ENCODE results near the gene A3GALT2. TPM values are rescaled to one million over a fixed set of nuclear protein-coding genes. Genes with fewer than 3 reads are reported as not detected.
A peak's percentile ranks its signal among the peaks of the same experiment; 100 is the strongest.

A3GALT2 gene
- total RNA-seq, 2 donors from 2014 or later: not detected

DNA sequence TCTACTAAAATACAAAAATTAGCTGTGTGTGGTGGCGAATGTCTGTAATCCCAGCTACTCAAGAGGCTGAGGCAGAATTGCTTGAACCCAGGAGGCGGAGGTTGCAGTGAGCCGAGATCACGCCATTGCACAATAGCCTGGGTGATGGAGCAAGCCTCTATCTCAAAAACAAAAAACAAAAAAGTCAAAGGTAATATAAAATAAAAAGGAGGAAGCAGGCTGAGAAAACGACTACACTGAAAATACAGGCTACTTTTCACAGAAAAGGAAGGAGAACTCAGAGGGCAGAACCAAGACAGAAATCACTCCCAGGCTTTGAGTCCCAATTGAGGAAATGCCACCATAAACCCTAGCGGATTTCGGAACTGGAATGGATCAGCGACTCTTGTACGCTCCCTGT, 5.9 kb upstream of the A3GALT2 start:
- ATAC-seq (no peak), DNase-seq (ENCODE audit: low spot score in 2 of 2) (no peak)
- peaks cover 0 to 14% of the 10 kb centered on the region in 2 donors for H3K36me3 Mint-ChIP-seq
- peak overlapping the region in 1 of 2 donors; percentile 81 for H3K27ac Mint-ChIP-seq
- H3K9me3 Mint-ChIP-seq: no peaks in the 10 kb centered on the region

DNA sequence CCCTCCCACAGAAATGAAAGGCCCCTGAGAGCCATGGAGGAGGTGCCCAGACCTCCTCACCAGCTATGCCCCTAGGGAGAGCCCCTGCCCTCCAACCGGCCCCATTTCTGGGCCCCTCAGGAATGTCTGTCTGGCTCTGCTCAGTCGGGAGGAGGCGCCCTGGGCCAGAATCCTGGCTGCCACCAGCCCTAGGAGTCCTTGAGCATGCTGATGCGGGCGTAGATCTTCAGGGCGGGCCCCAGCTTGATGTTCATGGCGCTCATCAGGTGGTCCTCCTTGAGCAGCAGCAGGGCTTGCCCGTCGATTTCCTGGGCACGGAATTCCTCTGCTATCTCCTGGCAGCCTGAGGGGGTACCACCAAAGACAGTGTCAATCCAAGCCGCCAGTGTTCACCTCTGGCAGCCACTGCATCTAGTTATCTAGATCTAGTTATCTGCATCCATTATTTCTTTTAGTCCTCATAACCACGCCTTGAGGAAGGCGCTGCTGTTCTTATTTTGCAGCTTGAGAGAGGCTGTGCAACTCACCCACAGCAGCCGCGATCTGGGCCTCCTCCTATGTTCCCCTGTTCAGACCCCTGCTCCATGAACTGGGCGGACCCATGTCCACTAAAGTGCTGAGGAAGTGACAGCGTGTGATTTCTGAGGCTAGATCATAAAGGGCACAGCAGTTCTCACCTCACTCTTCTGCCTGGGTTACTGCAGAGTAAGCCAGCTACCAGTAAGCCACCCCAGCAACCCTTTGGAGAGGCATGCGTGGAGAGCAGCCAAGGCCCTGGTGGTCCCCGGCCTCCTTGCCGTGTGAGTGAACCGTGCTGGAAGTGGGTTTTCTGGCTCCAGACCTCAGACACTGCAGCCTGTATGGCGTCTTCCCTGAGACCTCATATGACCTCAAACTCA, 4.0 kb upstream of the A3GALT2 start:
- peaks cover 0 to 14% of the 10 kb centered on the region in 2 donors for H3K36me3 Mint-ChIP-seq
- DNase-seq (ENCODE audit: low spot score in 2 of 2): no peak
- H3K27ac Mint-ChIP-seq: peak overlapping the region in 1 of 2 donors; percentile 36
- H3K9me3 Mint-ChIP-seq: no peaks in the 10 kb centered on the region
- ATAC-seq: no peak

DNA sequence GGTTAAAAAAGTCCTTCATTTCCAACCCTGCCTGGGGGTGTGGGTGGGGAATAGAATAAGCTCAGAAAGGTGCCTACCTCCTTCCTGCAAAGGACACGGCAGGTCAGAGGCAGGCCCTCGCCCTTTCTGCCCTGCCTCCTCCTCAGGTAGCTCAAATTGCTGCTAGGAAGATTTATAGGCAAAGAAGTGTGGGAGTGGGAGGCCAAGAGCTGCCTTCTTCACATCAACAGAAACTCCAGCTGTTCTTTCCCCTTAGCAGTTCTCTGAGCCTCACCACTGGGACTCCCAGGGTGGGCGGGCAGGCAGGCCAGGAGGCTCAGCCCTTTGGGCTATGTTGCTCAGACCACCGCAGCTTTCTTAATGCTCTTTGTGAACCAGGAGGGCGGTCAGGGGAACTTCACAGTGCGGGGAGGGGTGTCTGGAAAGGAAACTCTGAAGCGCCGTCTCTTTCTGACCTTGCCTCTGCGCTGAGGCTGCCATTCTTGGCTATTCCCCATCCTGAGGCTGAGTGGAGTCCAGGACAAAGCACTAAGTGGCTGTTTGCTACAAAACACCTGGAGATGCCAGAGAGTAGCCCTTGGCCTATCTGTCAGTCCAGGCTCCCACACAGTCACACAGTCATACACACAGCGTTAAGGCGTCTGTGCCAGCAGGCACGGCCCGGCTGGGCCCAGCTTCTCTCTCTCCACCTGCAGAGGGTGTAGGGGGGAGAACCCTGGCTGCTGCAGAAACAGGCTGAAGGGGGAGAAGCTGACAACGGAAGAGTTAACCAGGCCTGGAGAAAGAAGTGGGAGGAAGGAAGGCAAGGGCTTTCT, 3.0 kb upstream of the A3GALT2 start:
- DNase-seq (ENCODE audit: low spot score in 2 of 2): no peak
- Mint-ChIP-seq H3K9me3 (no peaks in the 10 kb centered on the region), H3K27ac (no peak overlapping the region), H3K36me3 (peaks cover 0 to 6% of the 10 kb centered on the region in 2 donors)
- ATAC-seq: no peak

DNA sequence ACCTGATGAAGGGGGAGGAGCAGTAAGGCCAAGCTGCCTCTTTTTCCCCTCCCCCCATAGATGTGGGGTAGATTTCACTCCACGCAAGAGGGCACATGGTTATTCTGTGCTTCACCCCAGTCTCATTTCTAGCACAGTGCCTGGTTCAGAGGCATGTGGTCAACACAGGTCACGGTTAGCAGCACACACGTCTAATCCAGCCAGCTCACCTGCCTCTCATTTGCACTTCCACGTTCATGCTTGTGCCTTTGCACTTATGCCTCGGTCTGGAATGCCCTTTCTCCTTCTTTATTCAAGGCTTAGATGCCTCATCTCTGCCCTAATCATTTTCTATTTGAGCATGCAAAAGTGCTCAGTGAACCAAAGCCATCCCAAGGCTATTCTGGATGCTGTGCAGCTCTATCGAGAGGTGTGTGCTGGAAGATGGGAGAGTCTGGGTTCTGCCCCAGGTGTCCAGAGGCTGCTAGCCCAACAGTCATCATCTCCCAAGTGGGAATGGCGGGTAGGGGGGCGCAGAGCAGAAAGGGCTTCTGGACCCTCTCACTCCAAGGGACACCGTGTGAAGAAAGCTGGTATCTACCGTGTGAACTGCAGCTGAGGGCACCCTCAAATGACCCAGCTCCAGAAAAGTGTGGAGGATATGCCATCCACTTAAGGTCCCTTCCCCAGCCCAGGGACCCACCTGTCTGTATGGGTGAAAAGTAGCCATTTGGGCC, 2.1 kb upstream of the A3GALT2 start:
- ATAC-seq: no peak
- DNase-seq (ENCODE audit: low spot score in 2 of 2): no peak
- Mint-ChIP-seq H3K27ac (peak overlapping the region in 1 of 2 donors; percentile 44), H3K36me3 (no peaks in the 10 kb centered on the region), H3K9me3 (no peaks in the 10 kb centered on the region)

DNA sequence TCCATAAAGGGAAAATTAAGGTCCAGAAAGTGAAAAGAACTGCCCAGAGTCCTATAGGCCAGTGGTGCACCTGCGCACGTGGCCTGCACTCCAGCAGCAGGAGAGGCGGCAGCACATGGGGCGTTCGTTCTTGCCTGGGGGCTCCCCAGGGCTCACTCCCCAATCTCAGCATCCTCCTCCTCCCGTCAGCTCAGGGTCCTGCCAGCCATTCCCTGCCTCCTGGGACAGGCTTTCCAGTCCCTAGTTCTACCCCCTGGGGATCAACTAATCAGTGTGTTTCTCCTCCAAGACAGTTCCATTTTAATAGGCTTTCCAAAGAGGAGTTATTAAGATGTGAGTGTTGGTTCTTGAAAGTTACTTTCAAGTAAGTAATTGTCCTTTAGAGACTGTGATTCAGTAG, 1.2 kb upstream of the A3GALT2 start:
- DNase-seq (ENCODE audit: low spot score in 2 of 2): no peak
- H3K9me3 Mint-ChIP-seq: no peaks in the 10 kb centered on the region

DNA sequence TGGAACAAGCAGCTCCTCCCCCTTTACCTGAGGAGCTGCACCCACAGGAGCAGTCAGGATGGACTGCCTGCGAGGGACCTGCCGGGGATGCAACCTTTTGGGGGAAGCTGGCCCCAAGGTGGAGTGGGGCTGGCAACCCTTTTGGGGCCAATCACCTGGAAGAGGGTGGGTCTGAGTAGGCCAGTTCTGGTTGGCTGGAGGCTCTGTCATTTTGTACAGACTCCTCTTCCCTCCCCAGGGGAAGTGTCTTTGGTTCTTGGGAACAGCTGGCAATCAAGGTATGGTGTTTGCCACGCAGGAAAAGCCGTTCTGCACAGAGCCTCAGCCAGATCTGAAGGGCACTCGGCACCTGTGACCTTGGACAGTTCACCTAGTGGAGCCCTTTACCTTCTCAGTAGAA, 280 bp upstream of the A3GALT2 start:
- H3K36me3 Mint-ChIP-seq: no peaks in the 10 kb centered on the region
- H3K9me3 Mint-ChIP-seq: no peaks in the 10 kb centered on the region
- DNase-seq (ENCODE audit: low spot score in 2 of 2) (no peak), ATAC-seq (no peak)
- H3K27ac Mint-ChIP-seq: no peak overlapping the region

More for the DNA sequence above, 1.2 kb upstream of the A3GALT2 start:
- H3K27ac Mint-ChIP-seq: no peak overlapping the region
- ATAC-seq: no peak
- H3K36me3 Mint-ChIP-seq: no peaks in the 10 kb centered on the region

DNA sequence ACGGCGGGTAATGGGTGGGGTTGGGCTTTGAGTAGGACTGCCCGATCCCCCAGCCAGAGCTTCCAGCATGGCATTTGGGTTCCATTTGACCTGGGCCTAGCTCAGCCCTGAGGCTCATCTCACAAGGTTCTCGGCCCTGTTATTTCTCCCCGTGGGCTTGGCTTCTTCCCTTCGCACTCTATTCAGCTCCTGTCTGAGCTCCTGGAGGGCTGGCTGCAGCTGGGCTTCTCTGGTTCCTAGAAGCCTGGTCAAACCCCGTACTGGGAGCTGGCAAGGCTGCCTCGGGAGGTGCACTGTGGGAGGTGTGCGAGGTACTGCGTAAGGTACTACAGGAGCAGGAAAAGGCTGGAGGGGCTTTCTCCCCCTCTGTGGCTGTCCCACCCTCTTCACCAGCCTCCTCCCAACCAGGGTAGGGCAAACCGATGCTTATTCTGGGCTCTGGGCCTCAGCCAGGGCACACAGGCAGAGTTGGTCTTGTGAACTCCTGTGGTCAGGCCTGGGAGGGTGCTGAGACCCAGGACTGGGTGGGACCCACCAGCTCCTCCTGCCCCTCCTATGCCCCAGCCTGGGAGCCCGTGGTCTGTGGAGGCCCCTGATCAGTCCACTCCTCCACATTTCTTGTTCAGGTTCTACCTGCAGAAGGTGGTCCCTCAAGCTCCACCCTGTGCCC, 814 bp downstream of the A3GALT2 start:
- no peaks in the 10 kb centered on the region for H3K9me3 Mint-ChIP-seq
- ATAC-seq: peak in 1 of 2 donors; percentile 16

DNA sequence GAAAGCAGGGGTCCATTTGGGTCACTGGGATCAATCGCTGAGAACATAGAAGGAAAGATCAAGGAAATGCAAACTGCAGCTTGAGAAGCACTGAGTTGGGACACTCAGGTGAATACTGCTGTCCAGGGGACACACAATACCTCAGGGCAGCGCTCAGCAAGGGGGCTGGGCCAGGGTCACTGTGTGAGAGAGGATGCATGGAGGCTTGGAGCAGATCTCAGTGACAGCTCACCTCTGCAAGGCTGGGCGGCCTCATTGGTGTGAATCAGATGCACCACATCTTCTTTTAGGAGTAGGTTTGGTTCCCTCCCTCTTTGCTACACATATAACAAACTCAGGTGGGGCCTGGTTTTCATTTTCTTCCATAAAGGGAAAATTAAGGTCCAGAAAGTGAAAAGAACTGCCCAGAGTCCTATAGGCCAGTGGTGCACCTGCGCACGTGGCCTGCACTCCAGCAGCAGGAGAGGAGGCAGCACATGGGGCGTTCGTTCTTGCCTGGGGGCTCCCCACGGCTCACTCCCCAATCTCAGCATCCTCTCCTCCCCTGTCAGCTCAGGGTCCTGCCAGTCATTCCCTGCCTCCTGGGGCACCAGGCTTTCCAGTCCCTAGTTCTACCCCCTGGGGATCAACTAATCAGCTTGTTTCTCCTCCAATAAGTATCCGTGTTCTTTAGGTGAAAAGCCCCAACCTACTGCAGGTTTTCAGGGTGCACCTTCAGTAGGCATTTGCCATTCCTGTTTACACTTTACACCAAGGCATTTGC, 1.5 kb downstream of the A3GALT2 start:
- no peak for ATAC-seq
- no peak for DNase-seq (ENCODE audit: low spot score in 2 of 2)
- Mint-ChIP-seq H3K9me3 (no peaks in the 10 kb centered on the region), H3K27ac (no peak overlapping the region), H3K36me3 (no peaks in the 10 kb centered on the region)

More for the DNA sequence above, 814 bp downstream of the A3GALT2 start:
- Mint-ChIP-seq H3K36me3 (no peaks in the 10 kb centered on the region), H3K27ac (no peak overlapping the region)
- DNase-seq (ENCODE audit: low spot score in 2 of 2): no peak

DNA sequence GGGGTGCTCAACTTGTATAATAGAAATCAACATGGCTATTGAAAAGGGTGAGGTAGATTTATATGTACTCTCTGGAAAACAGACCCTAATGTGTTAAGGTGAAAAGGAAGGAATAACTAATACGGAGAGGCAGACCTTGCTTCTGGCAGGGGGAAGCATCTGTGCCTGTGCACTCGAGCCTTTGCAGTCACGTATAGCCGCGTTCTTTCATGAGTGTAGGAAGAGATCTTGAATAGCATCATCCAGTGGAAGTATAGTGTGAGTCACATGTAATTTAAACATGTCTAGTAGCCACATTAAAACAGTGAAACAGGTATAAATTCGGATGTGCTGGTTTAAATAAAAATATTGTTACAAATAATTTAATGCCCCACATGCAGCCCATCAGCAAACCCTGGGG, 3.0 kb downstream of the A3GALT2 start:
- ATAC-seq (no peak), DNase-seq (ENCODE audit: low spot score in 2 of 2) (no peak)

DNA sequence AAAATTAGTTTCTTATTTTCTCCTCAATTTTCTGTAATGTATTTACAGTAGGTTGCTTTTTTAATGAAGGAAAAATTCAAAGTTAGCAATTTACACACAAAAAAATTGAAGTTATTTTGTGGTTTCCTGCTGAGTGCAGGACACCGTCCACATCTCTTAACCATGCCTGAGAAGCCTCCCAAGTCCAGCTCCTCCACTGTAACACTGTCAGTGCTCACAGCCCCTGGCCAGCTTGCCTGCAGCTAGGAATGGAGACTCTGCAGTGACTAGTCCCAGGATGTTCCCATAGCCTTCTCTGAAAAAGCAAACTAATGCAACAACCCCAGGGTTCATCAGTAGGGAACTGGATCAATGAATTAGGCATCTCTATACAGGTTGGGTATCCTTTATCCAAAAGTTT, 3.5 kb downstream of the A3GALT2 start:
- no peak for DNase-seq (ENCODE audit: low spot score in 2 of 2)
- Mint-ChIP-seq H3K27ac (no peak overlapping the region), H3K9me3 (no peaks in the 10 kb centered on the region), H3K36me3 (no peaks in the 10 kb centered on the region)
- no peak for ATAC-seq

More for the DNA sequence above, 3.0 kb downstream of the A3GALT2 start:
- no peak overlapping the region for H3K27ac Mint-ChIP-seq
- no peaks in the 10 kb centered on the region for H3K9me3 Mint-ChIP-seq
- no peaks in the 10 kb centered on the region for H3K36me3 Mint-ChIP-seq

DNA sequence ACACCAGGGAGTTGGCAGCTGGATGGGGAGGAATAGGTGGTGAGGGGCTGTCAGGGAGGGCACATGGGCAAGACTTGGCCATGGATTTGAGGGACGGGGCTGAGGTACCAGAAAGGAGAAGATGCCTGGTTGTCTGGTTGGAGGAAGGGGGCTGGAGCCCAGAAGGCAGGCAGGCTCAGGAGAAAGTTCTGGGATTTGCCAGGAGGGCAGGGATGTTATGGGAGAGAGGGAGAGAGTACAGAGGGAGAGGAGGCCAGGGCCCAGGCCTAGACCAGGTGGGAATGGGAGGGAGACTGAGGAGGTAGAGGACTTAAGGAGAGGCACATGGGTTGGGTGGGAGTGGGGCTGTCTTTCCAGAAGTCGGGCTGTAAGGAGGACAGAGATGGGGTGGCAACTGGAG, 4.3 kb downstream of the A3GALT2 start:
- H3K36me3 Mint-ChIP-seq: no peaks in the 10 kb centered on the region
- H3K9me3 Mint-ChIP-seq: no peaks in the 10 kb centered on the region
- ATAC-seq: no peak
- no peak for DNase-seq (ENCODE audit: low spot score in 2 of 2)
- H3K27ac Mint-ChIP-seq: no peak overlapping the region

DNA sequence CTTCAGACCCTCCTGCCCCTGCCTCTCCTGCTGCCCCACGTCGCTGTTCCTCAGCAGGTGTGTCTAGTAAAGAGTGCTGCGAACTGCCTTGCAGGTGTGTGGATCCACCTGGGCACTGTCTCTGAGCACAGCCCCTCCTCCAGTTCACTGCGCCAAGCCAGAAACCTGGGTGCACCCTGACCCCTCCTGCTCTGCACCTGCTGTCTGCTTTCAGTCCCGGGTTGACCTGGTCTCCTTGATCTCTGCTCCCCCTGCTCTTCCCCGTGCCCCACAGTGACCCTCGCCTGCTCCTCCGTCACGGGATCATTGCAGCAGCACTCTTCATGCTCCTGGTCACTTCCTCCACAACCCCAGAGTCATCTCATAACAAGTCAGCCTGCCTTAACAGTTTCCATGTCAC, 6.5 kb downstream of the A3GALT2 start:
- no peak for ATAC-seq
- no peaks in the 10 kb centered on the region for H3K9me3 Mint-ChIP-seq
- no peak for DNase-seq (ENCODE audit: low spot score in 2 of 2)
- no peaks in the 10 kb centered on the region for H3K36me3 Mint-ChIP-seq
- peak overlapping the region; percentile 7 to 63 for H3K27ac Mint-ChIP-seq

DNA sequence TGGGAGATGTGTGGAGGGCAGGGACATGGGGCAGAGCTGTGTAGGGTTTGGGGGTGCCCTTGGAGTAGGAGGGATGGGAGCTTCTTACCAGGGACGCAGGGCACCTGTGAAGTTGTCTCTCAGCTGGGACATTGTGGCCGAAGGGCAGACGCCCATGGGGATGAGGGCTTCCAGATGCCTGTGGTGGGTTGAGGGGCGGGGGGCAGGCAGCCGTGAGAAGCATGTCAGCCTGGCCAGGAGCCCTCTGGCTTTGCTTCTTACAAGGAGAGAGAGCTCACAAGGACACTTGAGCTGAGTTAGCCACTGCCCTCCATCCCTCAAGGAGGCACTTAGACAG, 8.5 kb downstream of the A3GALT2 start:
- ATAC-seq (no peak), DNase-seq (ENCODE audit: low spot score in 2 of 2) (no peak)
- Mint-ChIP-seq H3K27ac (no peak overlapping the region), H3K36me3 (no peaks in the 10 kb centered on the region), H3K9me3 (no peaks in the 10 kb centered on the region)

DNA sequence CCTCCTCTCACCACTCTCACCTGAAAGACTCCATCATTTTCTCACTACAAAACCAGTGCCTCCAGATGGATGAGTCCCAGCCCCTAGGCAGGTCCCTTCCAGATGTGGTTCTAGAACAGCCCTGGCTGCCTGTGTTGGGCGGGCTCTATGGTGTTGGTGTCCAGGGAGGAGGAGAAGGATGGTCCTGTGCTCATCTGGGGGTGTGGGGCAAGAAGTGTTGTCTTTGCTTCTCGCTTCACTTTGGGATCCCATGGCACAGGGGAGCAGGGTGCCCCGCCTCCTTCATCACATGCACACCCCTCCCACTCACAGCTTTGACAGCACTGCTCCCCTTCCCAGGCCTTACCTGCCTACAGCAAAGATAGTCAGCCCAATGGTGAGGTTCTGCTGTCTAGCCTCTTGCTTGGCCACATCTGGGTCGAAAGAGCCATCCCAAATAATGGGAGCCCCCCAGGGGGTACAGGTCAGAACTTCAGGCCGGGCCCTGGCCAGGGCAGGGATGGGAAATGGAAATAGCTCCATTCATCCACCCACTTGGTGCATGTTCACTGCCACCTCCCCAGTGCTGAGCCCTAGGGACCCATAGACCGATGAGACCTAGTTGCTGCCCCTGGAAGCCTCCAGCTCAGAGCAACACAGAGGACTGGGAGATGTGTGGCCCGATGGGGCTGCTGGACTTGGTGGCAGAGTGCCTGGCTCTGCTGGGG, 9.0 kb downstream of the A3GALT2 start:
- ATAC-seq: no peak
- H3K36me3 Mint-ChIP-seq: no peaks in the 10 kb centered on the region

DNA sequence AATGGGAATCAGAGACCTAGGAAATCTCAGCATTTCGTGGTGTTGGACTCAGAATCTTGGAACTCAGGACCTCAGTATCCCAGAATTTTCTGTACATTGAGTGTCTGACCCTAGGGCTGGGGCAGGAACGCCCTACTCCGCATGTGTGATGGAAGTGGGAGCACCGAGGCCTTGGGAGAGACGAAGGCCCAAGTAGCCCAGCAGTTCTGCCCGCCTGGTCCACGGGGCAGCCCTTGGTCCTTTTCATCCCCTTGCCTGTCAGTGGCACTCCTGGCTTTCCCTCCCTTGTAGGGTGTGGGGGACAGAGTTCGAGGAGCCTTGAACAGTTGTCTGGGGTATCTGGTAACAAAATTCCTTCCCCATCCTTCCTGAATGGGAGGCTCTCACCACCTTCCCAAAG, 10.2 kb downstream of the A3GALT2 start:
- no peaks in the 10 kb centered on the region for H3K9me3 Mint-ChIP-seq
- ATAC-seq: no peak
- no peak for DNase-seq (ENCODE audit: low spot score in 2 of 2)
- no peak overlapping the region for H3K27ac Mint-ChIP-seq
- H3K36me3 Mint-ChIP-seq: no peaks in the 10 kb centered on the region

More for the DNA sequence above, 9.0 kb downstream of the A3GALT2 start:
- Mint-ChIP-seq H3K9me3 (no peaks in the 10 kb centered on the region), H3K27ac (no peak overlapping the region)
- DNase-seq (ENCODE audit: low spot score in 2 of 2): no peak

All from activated naive CD4-positive, alpha-beta T cell treated with anti-CD3 and anti-CD28 coated beads, Interleukin-2, amount 50 U/mL, for 72 hours (primary cell).